Activated T-helper 2 cell treated with anti-CD3 and anti-CD28 coated beads, Interferon-gamma antibody, Interleukin-2, Interleukin-4, amounts not matched to agents 10 μg/mL and 5 μg/mL and 100 μg/mL, durations not matched to agents 14 hours and 24 hours and 36 hours (primary cell): Measurements from ENCODE around the gene HES2. TPM values are rescaled to one million over a fixed set of nuclear protein-coding genes. Genes with fewer than 3 reads are reported as not detected.
"Not testable (repeated sequence)": the region's sequence is repeated elsewhere in the genome, so short reads cannot be mapped to it uniquely, and the experiment has no call there.

Source experiments
- DNase-seq: peaks from one replicate; pipeline ENCODE4 v3.0.0; 2021; ENCODE audit warnings: low spot score
- H3K27ac Mint-ChIP-seq: one replicate; pipeline ENCODE4 v1.8.0; 2021; ENCODE audit warnings: mixed read lengths
- H3K27me3 Mint-ChIP-seq: one replicate; pipeline ENCODE4 v1.8.0; 2021; ENCODE audit warnings: low read depth, mixed read lengths
- H3K36me3 Mint-ChIP-seq: one replicate; pipeline ENCODE4 v1.8.0; 2021; ENCODE audit warnings: low read depth, mixed read lengths
- H3K4me1 Mint-ChIP-seq: one replicate; pipeline ENCODE4 v1.8.0; 2021; ENCODE audit warnings: low read depth, mixed read lengths
- H3K4me3 Mint-ChIP-seq: one replicate; pipeline ENCODE4 v1.8.0; 2021; ENCODE audit warnings: low read depth, mild to moderate bottlenecking, moderate library complexity, mixed read lengths
- H3K9me3 Mint-ChIP-seq: one replicate; pipeline ENCODE4 v1.8.0; 2021; ENCODE audit warnings: mixed read lengths
- intact Hi-C: fragments of 100-400 bp; cut with micrococcal nuclease; formaldehyde crosslinking; loops from one replicate; pipeline ENCODE4 v1.15.1; 2023
- total RNA-seq: library from RNA; stranded (reverse); gene quantifications from 2 replicates; pipeline ENCODE4 v1.2.3, GENCODE V29; 2022

Gene HES2
- total RNA-seq, 1 donor from 2014 or later, result 0.21 TPM

GRCh38 chr1:6395130-6395529, 24.6 kb downstream of the HES2 start:
- DNase-seq, H3K9me3 Mint-ChIP-seq, H3K27me3 Mint-ChIP-seq, H3K36me3 Mint-ChIP-seq: not testable (repeated sequence)
- Mint-ChIP-seq H3K4me1 (peaks cover 24% of the 10 kb centered on the region), H3K27ac (peak overlapping the region; percentile 58), H3K4me3 (peak overlapping the region; percentile 56)
- intact Hi-C loops, result loop anchor here (10.0 kb wide), 1 partner anchor 390 kb away; the partner anchor contains the start of gene CAMTA1

GRCh38 chr1:6393400-6394187, 26.1 kb downstream of the HES2 start, which contains the start of gene ACOT7:
ACOT7 (minus strand) TSS chr1:6393767; CDS start chr1:6393399, 368 bp downstream.
- peak; percentile 87 for DNase-seq
- Mint-ChIP-seq H3K4me3 (peak within 1 kb of the TSS; percentile 84), H3K27ac (peak within 1 kb of the TSS; percentile 91), H3K4me1 (peaks cover 25% of the 10 kb centered on the region), H3K36me3 (peaks cover 11% of the 10 kb centered on the region), H3K27me3 (no peaks in the 10 kb centered on the region), H3K9me3 (no peaks in the 10 kb centered on the region)
- intact Hi-C loops, result loop anchor here (1.0 to 10.0 kb wide), 3 partner anchors 34 to 391 kb away; partner anchors contain the start of genes CAMTA1 and RPL22

DNA sequence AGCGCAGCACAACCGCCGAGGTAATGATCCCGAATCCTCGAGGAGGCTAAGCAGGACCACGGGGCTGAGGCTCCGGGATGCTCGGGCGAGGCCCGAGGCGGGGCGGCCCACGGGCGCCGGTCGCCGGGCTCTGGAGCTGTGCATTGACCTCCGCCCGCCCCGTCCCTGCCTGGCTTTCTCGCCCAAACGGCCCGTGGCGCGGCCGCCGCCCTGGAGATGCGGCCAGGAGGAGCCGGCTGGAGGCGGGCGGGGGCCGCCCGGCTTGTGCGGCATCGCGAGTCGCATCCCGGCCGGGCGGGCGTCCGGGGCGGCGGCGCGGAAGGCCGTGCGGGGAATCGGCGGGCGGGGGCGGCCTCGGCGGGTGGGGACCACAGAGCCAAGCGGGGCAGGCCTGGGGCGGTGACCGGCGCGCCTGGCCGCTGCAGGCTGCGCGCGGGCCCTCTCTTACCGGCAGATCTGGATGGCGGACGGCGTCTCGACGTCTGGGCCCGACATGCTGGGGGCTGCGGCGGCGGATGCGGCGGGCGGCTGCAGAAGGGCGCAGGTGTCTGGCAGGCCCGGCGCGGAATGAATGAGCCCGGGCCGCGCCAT, 26.8 kb downstream of the HES2 start:
- Mint-ChIP-seq H3K4me1 (peaks cover 25% of the 10 kb centered on the region), H3K27ac (peak overlapping the region; percentile 81), H3K9me3 (no peaks in the 10 kb centered on the region), H3K36me3 (peaks cover 11% of the 10 kb centered on the region), H3K27me3 (no peaks in the 10 kb centered on the region), H3K4me3 (peak overlapping the region; percentile 84)
- intact Hi-C loops, result loop anchor here (1.0 to 10.0 kb wide), 4 partner anchors 34 to 392 kb away; partner anchors contain the start of genes CAMTA1 and RPL22
- peak; percentile 16 for DNase-seq

GRCh38 chr1:6391951-6392808, 27.5 kb downstream of the HES2 start:
- no peaks in the 10 kb centered on the region for H3K27me3 Mint-ChIP-seq
- DNase-seq, result peak; percentile 12
- H3K9me3 Mint-ChIP-seq, result no peaks in the 10 kb centered on the region
- H3K4me1 Mint-ChIP-seq, result peaks cover 25% of the 10 kb centered on the region
- peak overlapping the region; percentile 84 for H3K4me3 Mint-ChIP-seq
- intact Hi-C loops, result loop anchor here (1.0 to 10.0 kb wide), 3 partner anchors 44 to 393 kb away; partner anchors contain the start of genes CAMTA1 and RPL22
- H3K27ac Mint-ChIP-seq, result peak overlapping the region; percentile 76
- H3K36me3 Mint-ChIP-seq, result peaks cover 11% of the 10 kb centered on the region

- H3K36me3 Mint-ChIP-seq, result peaks cover 14% of the 10 kb centered on the region
- no peak overlapping the region for H3K27ac Mint-ChIP-seq
- H3K27me3 Mint-ChIP-seq, result no peaks in the 10 kb centered on the region
- no peak for DNase-seq
- intact Hi-C loops, result loop anchor here (10.0 kb wide), 1 partner anchor 395 kb away; the partner anchor contains the start of gene CAMTA1
- H3K9me3 Mint-ChIP-seq, result no peaks in the 10 kb centered on the region
- H3K4me3 Mint-ChIP-seq, result no peak overlapping the region
- H3K4me1 Mint-ChIP-seq, result peaks cover 21% of the 10 kb centered on the region
Measured at GRCh38 chr1:6389971-6390370, 29.7 kb downstream of the HES2 start.

- Mint-ChIP-seq H3K36me3 (peaks cover 10% of the 10 kb centered on the region), H3K9me3 (peaks cover 3% of the 10 kb centered on the region), H3K27ac (no peak overlapping the region), H3K27me3 (no peaks in the 10 kb centered on the region), H3K4me1 (peaks cover 3% of the 10 kb centered on the region), H3K4me3 (no peak overlapping the region)
- DNase-seq, result no peak
- intact Hi-C loops, result no loop called here
Measured at GRCh38 chr1:6386371-6386949, 33.3 kb downstream of the HES2 start.

- no peak for DNase-seq
- Mint-ChIP-seq H3K27me3 (no peaks in the 10 kb centered on the region), H3K4me3 (no peak overlapping the region), H3K9me3 (peaks cover 3% of the 10 kb centered on the region), H3K27ac (no peak overlapping the region), H3K36me3 (peaks cover 10% of the 10 kb centered on the region), H3K4me1 (peaks cover 2% of the 10 kb centered on the region)
- intact Hi-C loops, result no loop called here
Measured at GRCh38 chr1:6385488-6386191, 34.1 kb downstream of the HES2 start.

- Mint-ChIP-seq H3K27me3 (no peaks in the 10 kb centered on the region), H3K4me1 (no peaks in the 10 kb centered on the region), H3K36me3 (peaks cover 7% of the 10 kb centered on the region), H3K27ac (no peak overlapping the region), H3K9me3 (peaks cover 4% of the 10 kb centered on the region), H3K4me3 (no peak overlapping the region)
- no peak for DNase-seq
- intact Hi-C loops, result no loop called here
Measured at GRCh38 chr1:6384962-6385361, 34.8 kb downstream of the HES2 start.

GRCh38 chr1:6384135-6384534, 35.6 kb downstream of the HES2 start:
- no peak overlapping the region for H3K4me3 Mint-ChIP-seq
- H3K27ac Mint-ChIP-seq, result no peak overlapping the region
- H3K4me1 Mint-ChIP-seq, result no peaks in the 10 kb centered on the region
- H3K9me3 Mint-ChIP-seq, result peaks cover 7% of the 10 kb centered on the region
- peaks cover 6% of the 10 kb centered on the region for H3K36me3 Mint-ChIP-seq
- intact Hi-C loops, result no loop called here
- no peaks in the 10 kb centered on the region for H3K27me3 Mint-ChIP-seq
- DNase-seq, result no peak

DNA sequence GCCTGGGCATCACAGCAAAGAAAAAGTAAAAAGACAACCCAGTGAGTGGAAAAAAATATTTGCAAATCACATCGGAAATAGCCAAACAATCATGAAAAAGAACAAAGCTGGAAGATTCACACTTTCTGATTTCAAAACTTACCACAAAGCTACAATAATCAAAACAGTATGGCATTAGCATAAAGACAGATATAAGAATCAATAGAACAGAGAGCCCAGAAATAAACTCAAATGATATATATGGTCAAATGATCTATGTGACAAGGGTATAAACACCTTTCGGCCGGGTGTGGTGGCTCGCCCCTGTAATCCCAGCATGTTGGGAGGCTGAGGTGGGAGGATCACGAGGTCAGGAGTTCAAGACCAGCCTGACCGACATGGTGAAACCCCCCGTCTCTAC, 39.7 kb downstream of the HES2 start:
- Mint-ChIP-seq H3K9me3 (peaks cover 7% of the 10 kb centered on the region), H3K36me3 (peaks cover 3% of the 10 kb centered on the region), H3K27ac (no peak overlapping the region)

GRCh38 chr1:6378096-6378746, 41.5 kb downstream of the HES2 start:
- Mint-ChIP-seq H3K9me3 (peaks cover 5% of the 10 kb centered on the region), H3K27me3 (no peaks in the 10 kb centered on the region), H3K4me1 (peaks cover 2% of the 10 kb centered on the region), H3K4me3 (no peak overlapping the region), H3K36me3 (no peaks in the 10 kb centered on the region), H3K27ac (no peak overlapping the region)
- DNase-seq, result no peak
- intact Hi-C loops, result no loop called here

More for the DNA sequence above, 39.7 kb downstream of the HES2 start:
- intact Hi-C loops, result no loop called here
- H3K4me3 Mint-ChIP-seq, result no peak overlapping the region
- H3K4me1 Mint-ChIP-seq, result peaks cover 2% of the 10 kb centered on the region
- no peak for DNase-seq
- no peaks in the 10 kb centered on the region for H3K27me3 Mint-ChIP-seq
